Fibroblast of the aortic adventitia (primary cell): ENCODE results near the gene ZBTB5. TPM values are rescaled to one million over a fixed set of nuclear protein-coding genes. Genes with fewer than 3 reads are reported as not detected.

Experiments used
- DNase-seq: peaks from one replicate; pipeline ENCODE4 v3.0.0-alpha.2; 2010; ENCODE audit warnings: low read depth
- H3K4me3 ChIP-seq: 2 replicates; pipeline ENCODE4 v1.5.1; 2011; ENCODE audit warnings: low read depth, mild to moderate bottlenecking, control low read depth, low read length, moderate library complexity
- total RNA-seq: library from RNA; depleted of rRNA; stranded (reverse); fragments of >200 nt; gene quantifications from 2 replicates; pipeline ENCODE4 v1.2.3, GENCODE V29; 2012; ENCODE audit warnings: low replicate concordance
- TF ChIP-seq, protein P1 (sequence below): IDR thresholded peaks from 2 replicates; pipeline ENCODE4 v1.5.1; 2011; ENCODE audit warnings: mild to moderate bottlenecking, low read length, control low read depth, inconsistent platforms; ENCODE audit not compliant: insufficient read depth

The ZBTB5 gene
- total RNA-seq, 1 donor, result 9.3 TPM

GRCh38 chr9:37410969-37411785, 54.1 kb downstream of the ZBTB5 start:
- TF ChIP-seq, protein P1, sequence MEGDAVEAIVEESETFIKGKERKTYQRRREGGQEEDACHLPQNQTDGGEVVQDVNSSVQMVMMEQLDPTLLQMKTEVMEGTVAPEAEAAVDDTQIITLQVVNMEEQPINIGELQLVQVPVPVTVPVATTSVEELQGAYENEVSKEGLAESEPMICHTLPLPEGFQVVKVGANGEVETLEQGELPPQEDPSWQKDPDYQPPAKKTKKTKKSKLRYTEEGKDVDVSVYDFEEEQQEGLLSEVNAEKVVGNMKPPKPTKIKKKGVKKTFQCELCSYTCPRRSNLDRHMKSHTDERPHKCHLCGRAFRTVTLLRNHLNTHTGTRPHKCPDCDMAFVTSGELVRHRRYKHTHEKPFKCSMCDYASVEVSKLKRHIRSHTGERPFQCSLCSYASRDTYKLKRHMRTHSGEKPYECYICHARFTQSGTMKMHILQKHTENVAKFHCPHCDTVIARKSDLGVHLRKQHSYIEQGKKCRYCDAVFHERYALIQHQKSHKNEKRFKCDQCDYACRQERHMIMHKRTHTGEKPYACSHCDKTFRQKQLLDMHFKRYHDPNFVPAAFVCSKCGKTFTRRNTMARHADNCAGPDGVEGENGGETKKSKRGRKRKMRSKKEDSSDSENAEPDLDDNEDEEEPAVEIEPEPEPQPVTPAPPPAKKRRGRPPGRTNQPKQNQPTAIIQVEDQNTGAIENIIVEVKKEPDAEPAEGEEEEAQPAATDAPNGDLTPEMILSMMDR, result peak; percentile 54
- peak; percentile 29 for DNase-seq
- no peak overlapping the region for H3K4me3 ChIP-seq

GRCh38 chr9:37410354-37410861, 54.8 kb downstream of the ZBTB5 start:
- no peak for DNase-seq
- H3K4me3 ChIP-seq, result no peak overlapping the region
- TF ChIP-seq, protein P1, result no peak

DNA sequence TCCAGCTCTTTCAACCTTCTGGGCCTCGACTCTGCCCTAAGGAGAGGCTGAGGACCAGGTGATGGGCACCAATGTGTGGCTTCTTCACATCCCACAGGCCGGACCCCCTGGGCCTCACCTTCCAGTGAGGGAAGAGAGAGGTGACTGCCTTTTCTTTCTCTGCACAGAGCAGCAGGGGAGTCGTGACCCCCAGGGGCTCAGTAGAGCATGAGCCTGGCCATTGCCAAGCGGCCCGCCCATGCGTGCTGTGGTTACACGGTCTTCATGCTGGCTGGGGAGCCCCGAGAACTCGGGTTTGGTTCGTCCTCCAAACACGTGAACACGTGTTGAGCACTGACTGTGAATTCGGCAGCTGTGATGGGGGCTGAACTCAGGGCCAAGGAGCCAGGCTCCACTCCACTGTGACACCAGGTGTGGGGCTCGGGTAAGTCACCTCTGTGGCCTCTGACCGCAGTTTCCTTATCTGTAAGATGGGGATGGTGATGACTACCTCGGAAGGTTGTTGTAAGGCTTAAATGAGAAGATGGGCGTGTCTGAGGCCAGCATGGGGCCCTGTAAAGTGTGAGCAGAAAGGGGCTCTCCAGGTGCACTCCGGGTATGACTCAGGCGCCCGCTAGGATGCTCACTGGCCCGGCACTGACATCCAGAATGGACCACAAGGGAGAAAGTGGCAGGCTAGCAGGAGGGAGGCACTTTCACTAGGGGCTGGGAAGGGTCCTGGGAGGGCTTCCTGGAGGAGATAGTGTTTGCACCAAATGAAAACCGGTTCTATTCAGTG, 56.1 kb downstream of the ZBTB5 start:
- H3K4me3 ChIP-seq, result no peak overlapping the region
- DNase-seq, result no peak
- TF ChIP-seq, protein P1, result no peak

- no peak overlapping the region for H3K4me3 ChIP-seq
- TF ChIP-seq, protein P1, result no peak
- no peak for DNase-seq
These were observed 57.8 kb downstream of the ZBTB5 start for GRCh38 chr9:37407468-37407867.

- DNase-seq, result no peak
- TF ChIP-seq, protein P1, result no peak
- H3K4me3 ChIP-seq, result no peak overlapping the region
These were observed 58.4 kb downstream of the ZBTB5 start for GRCh38 chr9:37406603-37407401.

DNA sequence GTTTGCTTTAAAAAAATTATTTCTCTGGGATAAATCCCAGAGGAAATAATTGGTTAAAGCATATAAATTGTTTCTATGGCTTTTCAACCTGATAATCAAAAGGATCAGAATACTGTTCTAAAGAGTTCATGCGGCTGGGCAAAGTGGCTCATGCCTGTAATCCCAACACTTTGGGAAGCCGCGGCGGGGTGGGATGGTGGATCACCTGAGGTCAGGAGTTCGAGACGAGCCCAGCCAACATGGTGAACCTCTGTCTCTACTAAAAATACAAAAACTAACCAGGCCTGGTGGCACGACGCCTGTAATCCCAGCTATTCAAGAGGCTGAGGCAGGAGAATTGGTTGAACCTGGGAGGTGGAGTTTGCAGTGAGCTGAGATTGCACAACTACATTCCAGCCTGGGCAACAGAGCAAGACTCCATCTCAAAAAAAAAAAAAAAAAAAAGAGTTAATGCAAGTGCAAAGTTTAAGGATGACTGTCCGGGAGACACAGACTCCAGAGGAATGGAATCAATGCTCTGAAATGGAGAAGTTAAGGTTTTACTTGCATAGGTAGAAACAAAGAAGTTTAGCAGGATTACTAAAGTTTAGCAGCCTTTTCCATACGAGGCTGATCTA, 59.4 kb downstream of the ZBTB5 start:
- H3K4me3 ChIP-seq, result no peak overlapping the region
- TF ChIP-seq, protein P1, result no peak
- DNase-seq, result peak; percentile 66
